GM18520 (cell line): ENCODE results near the gene PRKG1.

ENCODE experiments used
- ATAC-seq: cut with Tn5 transposase; IDR thresholded peaks from one replicate; pipeline ENCODE4 v1.9.1; 2021; ENCODE audit not compliant: unreplicated experiment

The PRKG1 gene

DNA sequence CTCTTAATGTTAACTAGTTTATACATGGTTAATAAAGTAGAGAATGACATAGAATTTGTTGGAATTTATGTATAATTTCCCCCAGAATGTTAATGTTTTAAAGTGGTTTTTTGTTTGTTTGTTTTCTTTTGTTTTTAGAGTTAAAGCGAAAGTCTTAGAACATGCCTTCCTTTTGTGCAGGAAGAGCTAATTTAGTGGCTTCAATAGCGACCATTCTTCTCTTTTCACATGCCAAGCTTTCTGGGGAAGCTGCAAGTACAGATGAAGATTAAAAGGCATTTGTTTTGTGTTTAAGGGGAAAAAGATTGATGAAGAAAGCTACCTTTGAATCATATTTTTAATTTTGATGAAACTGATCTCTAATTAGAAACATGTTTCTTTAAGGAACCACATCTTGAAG lies 881.4 kb downstream of the PRKG1 start:
- ATAC-seq = no peak

GRCh38 chr10:51956822-51957221 lies 882.5 kb downstream of the PRKG1 start:
- ATAC-seq = no peak

GRCh38 chr10:51960494-51960895 lies 886.2 kb downstream of the PRKG1 start:
- ATAC-seq = no peak

- no peak for ATAC-seq
These were observed 887.1 kb downstream of the PRKG1 start for GRCh38 chr10:51961401-51961800.

- ATAC-seq = no peak
These were observed 890.3 kb downstream of the PRKG1 start for GRCh38 chr10:51964630-51965029.

DNA sequence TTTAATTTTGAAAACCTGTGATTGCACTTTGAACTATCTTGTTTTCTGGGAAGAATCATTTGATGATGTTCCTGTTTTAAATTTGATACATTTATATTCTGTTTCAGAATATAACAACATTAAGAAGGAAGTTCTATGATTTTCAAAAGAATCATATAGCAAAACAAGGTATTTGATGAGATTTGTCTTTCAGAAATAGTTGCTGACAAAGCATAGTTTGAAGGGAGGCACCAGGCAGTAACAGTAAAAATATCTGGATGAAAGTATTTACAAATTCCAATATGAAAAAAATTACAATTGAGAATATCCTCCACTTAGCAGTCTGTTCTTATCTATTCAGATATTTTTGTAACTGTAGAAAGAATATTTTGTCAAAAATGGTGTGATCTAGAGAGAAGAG lies 891.2 kb downstream of the PRKG1 start:
- no peak for ATAC-seq

GRCh38 chr10:51972733-51973346 lies 898.6 kb downstream of the PRKG1 start:
- ATAC-seq = no peak

DNA sequence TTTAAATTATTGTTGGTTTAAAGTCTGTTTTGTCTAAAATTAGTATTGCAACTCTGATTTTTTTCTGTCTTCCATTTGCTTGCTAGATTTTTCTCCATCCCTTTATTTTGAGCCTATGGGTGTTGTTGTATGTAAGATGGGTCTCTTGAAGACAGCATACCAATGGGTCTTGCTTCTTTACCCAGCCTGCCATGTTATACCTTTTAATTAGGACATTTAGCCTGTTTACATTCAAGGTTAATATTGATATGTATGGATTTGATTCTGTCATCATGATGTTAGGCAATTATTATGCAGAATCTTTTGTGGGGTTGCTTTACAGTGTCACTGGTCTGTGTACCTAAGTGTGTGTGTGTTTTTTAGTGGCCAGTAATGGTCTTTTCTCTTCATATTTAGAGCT lies 906.5 kb downstream of the PRKG1 start:
- no peak for ATAC-seq

DNA sequence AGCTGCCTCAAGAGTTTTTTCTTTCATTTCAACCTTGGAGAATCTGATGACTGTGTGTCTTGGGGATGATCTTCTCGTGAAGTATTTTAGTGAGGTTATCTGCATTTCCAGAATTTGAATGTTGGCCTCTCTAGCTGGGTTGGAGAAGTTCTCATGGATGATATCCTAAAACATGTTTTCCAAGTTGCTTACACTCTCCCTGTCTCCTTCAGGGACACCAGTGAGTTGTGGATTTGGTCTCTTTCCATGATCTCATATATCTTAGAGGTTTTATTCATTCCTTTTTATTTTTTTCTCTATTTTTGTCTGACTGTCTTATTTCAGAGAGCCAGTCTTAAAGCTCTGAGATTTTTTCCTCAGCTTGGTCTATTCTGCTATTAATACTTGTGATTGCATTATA lies 907.4 kb downstream of the PRKG1 start:
- ATAC-seq = no peak

- no peak for ATAC-seq
These were observed 909.2 kb downstream of the PRKG1 start for GRCh38 chr10:51983481-51983880.

DNA sequence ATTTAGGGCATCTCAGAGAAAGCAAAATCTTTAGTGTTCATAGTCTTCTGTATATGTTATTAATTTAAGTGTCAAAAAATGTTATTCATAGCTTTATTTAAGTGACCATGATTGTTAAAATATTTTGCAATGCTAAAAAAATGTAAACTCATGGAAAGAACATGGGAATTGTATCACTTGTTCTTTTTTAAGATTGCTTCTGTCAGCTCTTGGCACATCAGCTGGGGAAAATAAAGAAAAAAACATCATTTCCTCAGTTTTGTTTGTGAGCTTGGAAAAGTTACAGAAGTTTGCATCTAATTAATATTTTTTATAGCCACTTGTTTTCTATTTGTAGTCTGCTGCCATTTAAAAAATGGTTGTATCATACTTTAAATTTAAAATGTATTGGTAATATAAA lies 911.0 kb downstream of the PRKG1 start:
- no peak for ATAC-seq

DNA sequence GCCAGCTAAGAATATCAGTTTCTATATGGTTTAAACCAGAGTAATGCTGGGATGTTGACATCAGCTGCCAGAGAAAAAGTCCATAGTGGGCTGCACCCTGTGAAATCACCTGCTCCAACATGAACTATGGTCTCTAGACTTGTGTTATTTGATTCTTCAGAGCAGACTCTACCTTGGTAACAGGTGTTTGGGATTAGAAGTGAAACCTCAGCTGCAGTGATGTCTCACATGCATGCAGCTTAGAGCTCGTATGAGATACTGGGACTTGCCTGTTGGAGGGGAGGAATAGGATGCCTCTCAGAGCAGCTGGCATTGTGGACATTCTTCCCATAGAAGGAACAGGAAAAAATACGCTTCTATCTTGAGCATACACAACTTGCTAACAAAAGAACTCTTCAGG lies 912.2 kb downstream of the PRKG1 start:
- no peak for ATAC-seq

GRCh38 chr10:51993475-51993874 lies 919.2 kb downstream of the PRKG1 start:
- ATAC-seq = no peak

GRCh38 chr10:51999096-51999495 lies 924.8 kb downstream of the PRKG1 start:
- ATAC-seq = no peak

DNA sequence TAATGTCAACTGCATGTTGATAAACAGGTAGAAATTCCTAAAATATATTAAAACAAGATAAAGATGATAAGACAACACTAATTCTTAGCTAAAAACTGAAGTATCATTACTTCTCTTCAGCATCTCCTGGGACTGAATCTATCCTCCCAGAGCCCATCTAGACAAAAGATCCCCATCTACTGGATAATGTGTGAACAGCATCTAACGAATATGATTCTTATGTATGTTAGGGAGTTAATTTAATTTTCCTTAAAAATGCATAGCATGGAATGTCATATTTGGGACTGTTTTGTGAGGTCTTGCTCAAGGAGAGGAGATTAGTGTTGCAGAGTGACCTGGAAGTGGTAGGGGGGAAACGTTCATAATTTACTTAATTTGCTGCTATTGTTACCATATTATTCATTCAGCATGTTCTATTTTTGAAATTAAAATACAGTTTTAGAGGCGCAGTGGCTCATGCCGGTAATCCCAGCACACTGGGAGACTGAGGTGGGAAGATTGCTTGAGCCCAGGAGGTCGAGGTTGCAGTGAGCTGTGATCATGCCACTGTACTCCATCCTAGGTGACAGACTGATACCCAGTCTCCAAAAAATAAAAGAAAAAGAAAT lies 930.2 kb downstream of the PRKG1 start:
- no peak for ATAC-seq

- ATAC-seq = no peak
These were observed 932.8 kb downstream of the PRKG1 start for GRCh38 chr10:52007091-52007490.

DNA sequence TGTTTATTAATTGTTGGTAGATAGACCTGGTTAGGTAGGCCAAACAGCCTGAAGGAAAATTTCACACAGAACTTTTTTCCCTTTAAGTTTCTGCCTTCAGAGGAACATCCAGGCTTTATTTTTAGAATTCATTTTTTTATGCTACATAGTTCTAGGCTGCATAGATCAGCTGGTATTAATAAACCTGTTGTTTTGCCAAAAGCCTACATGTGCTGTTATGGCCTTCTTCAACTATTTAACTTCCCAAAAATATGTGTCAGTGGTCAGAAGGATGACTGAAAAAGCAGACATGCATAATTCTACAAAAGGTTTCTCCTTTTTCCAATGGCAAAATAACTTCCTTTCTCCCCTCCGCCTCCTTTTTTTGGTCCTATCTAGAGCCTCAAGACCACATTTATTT lies 936.8 kb downstream of the PRKG1 start:
- ATAC-seq = no peak

GRCh38 chr10:52019077-52019555 lies 944.8 kb downstream of the PRKG1 start:
- no peak for ATAC-seq

DNA sequence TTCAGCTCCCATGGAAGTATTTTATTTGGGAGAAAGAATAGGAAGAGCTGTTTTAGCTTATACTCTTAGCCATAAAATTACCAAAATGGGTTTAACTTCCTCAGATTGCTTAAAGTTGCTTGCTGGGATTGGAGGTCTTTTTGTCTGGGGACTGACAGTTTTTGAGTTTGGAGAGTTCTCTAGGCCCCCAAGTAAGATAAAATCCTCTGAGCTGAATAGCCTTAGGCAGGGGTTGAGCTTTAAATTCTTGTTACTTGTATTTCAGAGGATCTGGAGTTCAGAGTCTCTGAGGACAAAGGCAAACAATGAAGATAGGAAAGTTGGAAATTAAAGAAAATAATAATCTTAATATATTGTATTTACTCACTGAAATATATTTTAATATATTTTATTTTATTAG lies 945.4 kb downstream of the PRKG1 start:
- no peak for ATAC-seq

GRCh38 chr10:52020173-52020572 lies 945.9 kb downstream of the PRKG1 start:
- no peak for ATAC-seq

DNA sequence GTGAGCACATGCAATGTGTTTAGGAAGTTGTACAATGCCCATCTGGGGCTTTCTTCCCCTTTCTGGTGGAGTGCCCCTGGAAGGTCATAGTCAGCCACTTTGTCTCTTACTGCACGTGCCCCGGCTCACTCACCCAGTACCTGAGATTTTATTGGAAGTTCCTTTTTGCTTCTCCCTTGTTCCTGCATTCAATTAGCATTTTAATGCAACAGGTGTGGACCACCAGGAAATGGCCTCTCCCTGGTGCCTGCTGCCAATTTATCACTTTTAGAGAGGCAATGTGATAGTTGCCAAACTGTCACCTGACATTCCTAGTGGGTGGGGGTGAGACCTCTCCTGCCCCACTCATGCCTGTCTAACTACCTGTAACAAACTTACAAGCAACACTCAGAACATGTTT lies 946.4 kb downstream of the PRKG1 start:
- ATAC-seq = no peak

DNA sequence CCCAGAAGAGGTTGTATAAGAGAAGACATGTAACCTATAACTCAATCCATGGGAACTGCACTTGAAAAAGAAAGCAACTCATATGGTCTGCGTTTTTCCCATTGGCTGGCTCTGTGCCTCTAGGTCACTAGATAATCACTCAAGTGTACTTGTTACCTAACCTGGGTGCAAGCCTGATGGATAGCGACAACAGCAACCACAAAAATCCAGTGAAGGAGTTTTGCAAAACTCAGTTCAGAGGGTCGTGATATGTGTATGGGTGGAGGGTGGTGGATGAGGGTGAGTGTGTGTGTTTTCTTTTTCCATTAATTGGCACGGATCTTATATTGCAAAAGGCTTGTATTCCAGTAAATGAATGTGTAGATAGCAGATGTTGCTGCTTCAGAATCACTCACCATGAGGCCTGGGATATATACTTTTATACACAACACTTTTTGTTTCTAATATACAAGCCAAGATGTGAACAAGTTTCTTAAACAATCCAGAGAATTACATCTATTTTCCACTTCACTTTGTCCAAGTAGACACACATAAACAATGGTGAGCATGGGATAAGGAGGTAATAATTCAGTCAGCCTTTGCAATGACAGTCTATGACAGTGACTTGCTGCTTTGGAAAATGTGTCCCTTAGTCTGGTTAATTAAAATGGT lies 952.9 kb downstream of the PRKG1 start:
- ATAC-seq = no peak

- ATAC-seq = no peak
These were observed 954.2 kb downstream of the PRKG1 start for GRCh38 chr10:52028523-52028858.
